Frontal cortex (tissue), 4 donors: ENCODE measurements around the gene PRAMEF17. TPM values are rescaled to one million over a fixed set of nuclear protein-coding genes. Genes with fewer than 3 reads are reported as not detected.
"Not testable (repeated sequence)": the region's sequence is repeated elsewhere in the genome, so short reads cannot be mapped to it uniquely, and the experiment has no call there.

Experiments used
- DNase-seq, 2 donors: peaks; one replicate each; pipeline ENCODE4 v3.0.0; 2012; ENCODE audit warnings: low spot score in 2 of 2
- FAIRE-seq: peaks from 2 replicates; lab custom pipeline; 2012; peaks lifted over from hg19 to GRCh38; lab: Jason Lieb, UNC
- total RNA-seq: library from RNA; depleted of rRNA; stranded (reverse); fragments of >200 nt; gene quantifications from one replicate; pipeline ENCODE4 v1.2.3, GENCODE V29; 2014
- donor health status: control.
- donor health status: control.
- donor health status: control.

The PRAMEF17 gene
- not detected for total RNA-seq

GRCh38 chr1:13389332-13389731 is at the start of gene PRAMEF17:
Gene PRAMEF17, plus strand, starts transcription at chr1:13389632. Its CDS starts 26 bp downstream, at chr1:13389658.
- DNase-seq, FAIRE-seq: not testable (repeated sequence)

GRCh38 chr1:13342496-13342895 is 46.9 kb upstream of the PRAMEF17 start:
- not testable (repeated sequence) for DNase-seq, FAIRE-seq

DNA sequence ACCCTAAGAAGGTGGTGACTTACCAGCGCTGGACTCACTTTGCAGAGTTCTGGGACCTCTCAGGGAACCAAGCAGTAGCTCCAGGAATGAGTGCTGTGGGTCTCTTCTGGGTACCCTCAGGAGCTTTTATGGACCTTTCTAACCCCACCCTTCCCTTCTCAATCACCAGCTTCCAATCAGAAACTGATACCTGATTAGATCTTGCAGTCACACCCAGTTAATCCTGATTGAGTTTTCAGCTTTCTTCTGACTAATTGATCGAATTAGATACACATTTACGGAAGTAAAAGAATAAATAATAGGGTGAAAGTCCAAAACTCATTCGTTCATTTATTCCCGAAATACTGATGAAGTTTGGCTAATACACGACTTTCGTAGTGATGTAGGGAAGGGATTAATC is 42.4 kb upstream of the PRAMEF17 start, which contains the start of gene PRAMEF14:
Gene PRAMEF14, minus strand, starts transcription at position 101 of the 400 bp plus-strand sequence. CDS start 1,820 bp downstream, outside the sequence.
- not testable (repeated sequence) for FAIRE-seq, DNase-seq

- not testable (repeated sequence) for FAIRE-seq, DNase-seq
These were observed 36.0 kb upstream of the PRAMEF17 start for GRCh38 chr1:13353476-13353875.

GRCh38 chr1:13354475-13354874 is 35.0 kb upstream of the PRAMEF17 start:
- not testable (repeated sequence) for FAIRE-seq, DNase-seq

- DNase-seq, FAIRE-seq: not testable (repeated sequence)
These were observed 32.7 kb upstream of the PRAMEF17 start for GRCh38 chr1:13356774-13357173.

DNA sequence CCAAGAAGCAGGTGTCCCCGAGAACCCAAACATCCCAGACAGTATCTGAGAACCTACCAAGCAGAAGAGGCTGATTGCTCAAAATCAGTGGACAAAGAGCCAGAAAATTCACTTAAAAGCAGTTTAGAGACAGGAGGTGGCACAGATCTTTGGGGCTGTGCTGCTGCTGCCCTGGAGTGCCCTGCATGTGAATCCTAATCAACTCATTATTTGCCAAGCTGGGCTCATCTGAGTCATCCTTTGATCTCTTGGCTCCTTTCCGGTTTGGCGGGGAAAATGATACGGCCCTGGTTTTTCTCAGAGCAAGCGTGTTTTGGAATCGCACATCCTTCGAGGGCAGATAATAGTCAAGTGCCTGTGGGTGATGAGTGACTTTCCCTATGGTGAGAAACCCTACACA is 27.1 kb upstream of the PRAMEF17 start:
- DNase-seq, FAIRE-seq: not testable (repeated sequence)

GRCh38 chr1:13364928-13365327 is 24.5 kb upstream of the PRAMEF17 start:
- not testable (repeated sequence) for DNase-seq, FAIRE-seq

DNA sequence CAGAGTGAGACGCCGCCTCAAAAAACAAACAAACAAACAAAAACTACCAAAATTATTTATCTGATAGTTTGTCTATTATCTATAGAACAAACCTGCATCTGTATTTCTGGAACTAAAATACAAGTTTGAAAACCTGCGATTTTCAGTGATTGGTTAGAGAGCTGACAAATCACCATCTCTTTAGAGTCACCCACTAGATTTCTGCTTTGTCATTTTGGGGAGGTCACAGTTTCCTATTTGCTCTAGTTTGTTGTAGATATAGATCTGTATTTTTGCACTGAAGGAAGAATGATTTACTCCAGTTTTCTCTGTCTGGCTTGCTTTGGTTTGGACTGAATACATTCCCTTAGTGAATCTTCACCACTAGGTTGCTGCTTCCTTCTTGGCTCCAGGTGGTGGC is 22.9 kb upstream of the PRAMEF17 start:
- not testable (repeated sequence) for FAIRE-seq, DNase-seq

- FAIRE-seq, DNase-seq: not testable (repeated sequence)
These were observed 20.9 kb upstream of the PRAMEF17 start for GRCh38 chr1:13368544-13368943.

DNA sequence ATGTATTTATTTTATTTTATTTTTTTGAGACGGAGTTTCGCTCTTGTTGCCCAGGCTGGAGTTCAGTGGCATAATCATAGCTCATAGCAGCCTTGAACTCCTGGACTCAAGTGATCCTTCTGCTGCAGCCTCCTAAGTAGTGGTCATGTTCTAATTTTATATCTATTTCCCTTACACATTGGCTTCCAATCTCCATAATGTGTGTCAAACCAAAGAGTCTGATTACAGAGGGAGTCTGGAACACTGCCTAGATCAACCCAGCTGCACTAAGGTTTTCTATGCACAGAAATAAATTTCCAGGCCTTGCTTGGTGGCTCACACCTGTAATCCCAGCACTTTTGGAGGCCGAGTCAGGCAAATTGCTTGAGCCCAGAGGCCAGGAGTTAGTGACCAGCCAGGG is 10.4 kb upstream of the PRAMEF17 start:
- FAIRE-seq, DNase-seq: not testable (repeated sequence)

DNA sequence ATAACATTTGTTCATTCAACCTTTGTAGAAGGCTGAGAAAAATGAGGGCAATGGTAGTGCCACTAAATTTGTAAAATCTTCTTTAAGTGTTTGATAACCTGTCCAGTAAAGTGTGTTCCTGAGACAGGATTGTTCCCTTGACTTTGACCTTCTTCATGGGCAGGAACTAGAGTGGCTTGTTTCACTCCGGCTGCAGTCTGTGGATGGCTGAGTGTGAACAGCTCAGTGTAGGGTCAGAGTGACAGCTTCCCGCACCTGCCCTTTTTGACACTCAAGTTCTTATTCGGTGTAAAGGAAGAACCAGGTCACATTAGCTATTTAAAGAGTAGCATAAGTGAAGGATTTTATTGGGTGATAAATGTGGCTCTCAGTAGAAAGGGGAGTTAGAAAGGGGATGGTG is 9.1 kb upstream of the PRAMEF17 start:
- DNase-seq, FAIRE-seq: not testable (repeated sequence)

- FAIRE-seq, DNase-seq: not testable (repeated sequence)
These were observed 3.6 kb downstream of the PRAMEF17 start for GRCh38 chr1:13393004-13393403.

DNA sequence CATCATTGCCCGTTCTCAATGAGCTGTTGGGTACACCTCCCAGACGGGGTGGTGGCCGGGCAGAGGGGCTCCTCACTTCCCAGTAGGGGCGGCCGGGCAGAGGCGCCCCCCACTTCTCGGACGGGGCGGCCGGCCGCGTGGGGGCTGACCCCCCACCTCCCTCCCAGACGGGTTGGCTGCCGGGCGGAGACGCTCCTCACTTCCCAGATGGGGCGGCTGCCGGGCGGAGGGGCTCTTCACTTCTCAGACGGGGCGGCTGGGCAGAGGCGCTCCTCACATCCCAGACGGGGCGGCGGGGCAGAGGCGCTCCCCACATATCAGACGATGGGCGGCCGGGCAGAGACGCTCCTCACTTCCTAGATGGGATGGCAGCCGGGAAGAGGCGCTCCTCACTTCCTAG is 5.3 kb downstream of the PRAMEF17 start:
- FAIRE-seq = not testable (repeated sequence)

DNA sequence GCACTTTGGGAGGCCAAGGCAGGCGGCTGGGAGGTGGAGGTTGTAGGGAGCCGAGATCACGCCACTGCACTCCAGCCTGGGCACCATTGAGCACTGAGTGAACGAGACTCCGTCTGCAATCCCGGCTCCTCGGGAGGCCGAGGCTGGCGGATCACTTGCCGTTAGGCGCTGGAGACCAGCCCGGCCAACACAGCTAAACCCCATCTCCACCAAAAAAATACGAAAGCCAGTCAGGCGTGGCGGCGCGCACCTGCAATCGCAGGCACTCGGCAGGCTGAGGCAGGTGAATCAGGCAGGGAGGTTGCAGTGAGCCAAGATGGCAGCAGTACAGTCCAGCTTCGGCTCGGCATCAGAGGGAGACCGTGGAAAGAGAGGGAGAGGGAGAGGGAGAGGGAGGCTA is 5.9 kb downstream of the PRAMEF17 start:
- DNase-seq, FAIRE-seq: not testable (repeated sequence)

More for the DNA sequence above, 5.3 kb downstream of the PRAMEF17 start:
- not testable (repeated sequence) for DNase-seq

- no peak for FAIRE-seq
These were observed 18.4 kb downstream of the PRAMEF17 start for GRCh38 chr1:13407811-13408210.

GRCh38 chr1:13410150-13410549 is 20.7 kb downstream of the PRAMEF17 start, which contains the start of gene PRAMEF20:
Gene PRAMEF20, plus strand, starts transcription at chr1:13410450. Its CDS starts 5,905 bp downstream, at chr1:13416355.
- DNase-seq, FAIRE-seq: not testable (repeated sequence)

More at GRCh38 chr1:13407811-13408210, 18.4 kb downstream of the PRAMEF17 start:
- DNase-seq = no peak

GRCh38 chr1:13430495-13430894 is 41.1 kb downstream of the PRAMEF17 start:
- DNase-seq (no peak), FAIRE-seq (no peak)

GRCh38 chr1:13432251-13432650 is 42.8 kb downstream of the PRAMEF17 start:
- DNase-seq (no peak), FAIRE-seq (no peak)

GRCh38 chr1:13433694-13434358 is 44.4 kb downstream of the PRAMEF17 start:
- not testable (repeated sequence) for FAIRE-seq

DNA sequence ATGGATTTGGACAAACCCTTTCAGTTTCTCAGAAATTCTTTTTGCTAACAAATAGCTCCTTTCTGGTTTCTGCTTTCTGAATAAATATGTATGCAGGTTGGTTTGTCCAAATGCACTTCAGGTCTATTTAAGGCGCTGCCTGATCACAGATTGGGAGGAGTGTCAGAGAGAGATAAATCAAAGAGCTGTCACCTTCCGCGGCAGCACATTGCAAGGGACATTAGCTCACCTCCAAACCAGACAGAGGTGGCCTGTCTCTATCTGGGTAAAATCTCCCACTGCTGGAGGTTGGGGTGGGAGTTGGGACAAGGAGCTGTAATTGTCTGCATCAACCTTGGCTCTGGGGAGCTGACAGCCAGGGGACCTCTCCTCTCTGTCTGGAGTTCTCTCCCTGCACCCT is 46.0 kb downstream of the PRAMEF17 start:
- DNase-seq = no peak
- FAIRE-seq = no peak

More at GRCh38 chr1:13433694-13434358, 44.4 kb downstream of the PRAMEF17 start:
- not testable (repeated sequence) for DNase-seq
